GM18867 (cell line): ENCODE data around the gene DACT1.
"Not testable (repeated sequence)": the region's sequence is repeated elsewhere in the genome, so short reads cannot be mapped to it uniquely, and the experiment has no call there.

Experiments
- ATAC-seq: cut with Tn5 transposase; IDR thresholded peaks from one replicate; pipeline ENCODE4 v1.9.1; 2021; ENCODE audit warnings: mild to moderate bottlenecking, moderate library complexity; ENCODE audit not compliant: unreplicated experiment

Gene DACT1

GRCh38 chr14:58637391-58638230, at the start of gene DACT1:
Gene DACT1, plus strand, starts transcription at chr14:58637962. Its CDS starts 241 bp downstream, at chr14:58638203.
- peak; percentile 63 for ATAC-seq

- not testable (repeated sequence) for ATAC-seq
These were observed 49.4 kb upstream of the DACT1 start for GRCh38 chr14:58588321-58588720.

- ATAC-seq = no peak
These were observed 43.8 kb upstream of the DACT1 start for GRCh38 chr14:58593977-58594376.

- ATAC-seq = no peak
These were observed 40.7 kb upstream of the DACT1 start for GRCh38 chr14:58597041-58597440.

GRCh38 chr14:58598028-58598803, 39.5 kb upstream of the DACT1 start:
- ATAC-seq = no peak

- no peak for ATAC-seq
These were observed 38.8 kb upstream of the DACT1 start for GRCh38 chr14:58598804-58599525.

- no peak for ATAC-seq
These were observed 38.1 kb upstream of the DACT1 start for GRCh38 chr14:58599707-58600106.

- no peak for ATAC-seq
These were observed 32.3 kb upstream of the DACT1 start for GRCh38 chr14:58605465-58605864.

- ATAC-seq = no peak
These were observed 30.4 kb upstream of the DACT1 start for GRCh38 chr14:58607131-58607951.

- ATAC-seq = no peak
These were observed 29.8 kb upstream of the DACT1 start for GRCh38 chr14:58607952-58608317.

- ATAC-seq = no peak
These were observed 20.1 kb upstream of the DACT1 start for GRCh38 chr14:58617619-58618018.

- ATAC-seq = no peak
These were observed 17.8 kb upstream of the DACT1 start for GRCh38 chr14:58620011-58620410.

GRCh38 chr14:58625438-58625837, 12.3 kb upstream of the DACT1 start:
- ATAC-seq = no peak

- no peak for ATAC-seq
These were observed 11.3 kb upstream of the DACT1 start for GRCh38 chr14:58626431-58626831.

GRCh38 chr14:58628406-58628805, 9.4 kb upstream of the DACT1 start:
- ATAC-seq = no peak

- peak; percentile 54 for ATAC-seq
These were observed 8.5 kb upstream of the DACT1 start for GRCh38 chr14:58629281-58629680.

- ATAC-seq = no peak
These were observed 6.0 kb upstream of the DACT1 start for GRCh38 chr14:58631732-58632131.

GRCh38 chr14:58633831-58634230, 3.9 kb upstream of the DACT1 start:
- no peak for ATAC-seq

- ATAC-seq = no peak
These were observed 3.2 kb upstream of the DACT1 start for GRCh38 chr14:58634406-58635090.
